K562 (cell line): ENCODE data around the gene MPST.

Experiments used
- NFYB ChIP-seq: IDR thresholded peaks from 2 replicates; pipeline ENCODE4 v1.6.1; 2011; ENCODE audit warnings: mild to moderate bottlenecking, moderate library complexity; ENCODE audit not compliant: insufficient read length; ENCODE audit errors: extremely low read depth
- ZBED1 ChIP-seq: IDR thresholded peaks from 2 replicates; pipeline ENCODE4 v1.6.1; 2014
- ZKSCAN1 ChIP-seq: fragments of 150-350 bp; IDR thresholded peaks from 2 replicates; pipeline ENCODE4 v1.6.1; 2016; ENCODE audit warnings: low read depth, low read length
- ZNF274 ChIP-seq: IDR thresholded peaks from 2 replicates; pipeline ENCODE4 v1.6.1; 2011; ENCODE audit warnings: low read depth, mild to moderate bottlenecking, low read length, moderate library complexity, borderline replicate concordance
- ZNF512 ChIP-seq: IDR thresholded peaks from 2 replicates; pipeline ENCODE4 v1.6.1; 2016; ENCODE audit warnings: missing genetic modification characterization, missing compliant biosample characterization
- TF ChIP-seq, protein P1 (sequence below), 3 experiments: IDR thresholded peaks in 2 of 3; conservative IDR thresholded peaks in 1 of 3; 2 replicates each; pipeline ENCODE4 v1.5.1; 2011 to 2012; ENCODE audit warnings: low read length in 3 of 3, mild to moderate bottlenecking in 3 of 3, control low read depth in 2 of 3, improper control_type of control experiment in 1 of 3, inconsistent platforms in 1 of 3, low read depth in 1 of 3, mixed read lengths in 1 of 3, moderate library complexity in 1 of 3; ENCODE audit not compliant: insufficient read depth in 2 of 3
- TF ChIP-seq, protein P2 (sequence below): sonication (generic); formaldehyde crosslinking; IDR thresholded peaks from 2 replicates; pipeline ENCODE4 v1.8.0; 2022; ENCODE audit warnings: mild to moderate bottlenecking, low read depth, missing genetic modification reagents

DNA sequence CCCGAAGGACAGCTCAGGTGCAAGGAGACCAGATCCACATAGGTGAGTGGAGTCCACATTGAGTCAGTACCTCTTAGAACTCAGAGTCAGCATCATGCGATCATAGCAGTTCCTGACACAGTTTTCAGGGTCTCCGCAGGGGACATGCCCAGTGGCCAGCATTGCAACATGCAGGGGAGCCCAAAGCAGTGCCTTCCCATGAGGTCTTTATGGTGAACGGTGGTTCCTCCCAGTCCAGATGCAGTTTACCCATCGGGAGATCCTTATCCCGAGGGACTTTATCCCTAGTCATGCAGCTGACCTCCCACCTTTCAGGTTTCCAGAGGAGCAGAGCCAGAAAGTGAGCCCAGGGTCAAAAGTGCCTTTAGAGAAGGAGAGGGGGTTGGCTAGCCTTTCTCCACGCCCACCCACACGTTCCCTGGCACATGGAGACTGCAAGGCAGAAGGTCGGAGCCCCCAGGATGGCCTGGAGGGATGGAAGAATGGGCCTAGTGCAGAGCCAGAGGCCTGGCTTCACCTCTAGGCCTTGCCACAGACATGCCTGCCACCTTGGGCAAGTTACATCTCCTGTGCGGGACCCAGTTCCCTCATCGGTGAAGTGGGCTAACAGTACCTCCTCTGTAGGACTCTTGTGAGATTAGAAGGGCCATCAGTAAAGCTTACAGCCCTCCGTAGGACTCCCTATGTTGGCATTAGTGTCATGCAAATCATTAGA lies 38.4 kb downstream of the MPST start:
- TF ChIP-seq ZKSCAN1 (no peak), NFYB (no peak), ZBED1 (no peak), ZNF512 (tag) (no peak), ZNF274 (no peak)
- TF ChIP-seq, protein P1, sequence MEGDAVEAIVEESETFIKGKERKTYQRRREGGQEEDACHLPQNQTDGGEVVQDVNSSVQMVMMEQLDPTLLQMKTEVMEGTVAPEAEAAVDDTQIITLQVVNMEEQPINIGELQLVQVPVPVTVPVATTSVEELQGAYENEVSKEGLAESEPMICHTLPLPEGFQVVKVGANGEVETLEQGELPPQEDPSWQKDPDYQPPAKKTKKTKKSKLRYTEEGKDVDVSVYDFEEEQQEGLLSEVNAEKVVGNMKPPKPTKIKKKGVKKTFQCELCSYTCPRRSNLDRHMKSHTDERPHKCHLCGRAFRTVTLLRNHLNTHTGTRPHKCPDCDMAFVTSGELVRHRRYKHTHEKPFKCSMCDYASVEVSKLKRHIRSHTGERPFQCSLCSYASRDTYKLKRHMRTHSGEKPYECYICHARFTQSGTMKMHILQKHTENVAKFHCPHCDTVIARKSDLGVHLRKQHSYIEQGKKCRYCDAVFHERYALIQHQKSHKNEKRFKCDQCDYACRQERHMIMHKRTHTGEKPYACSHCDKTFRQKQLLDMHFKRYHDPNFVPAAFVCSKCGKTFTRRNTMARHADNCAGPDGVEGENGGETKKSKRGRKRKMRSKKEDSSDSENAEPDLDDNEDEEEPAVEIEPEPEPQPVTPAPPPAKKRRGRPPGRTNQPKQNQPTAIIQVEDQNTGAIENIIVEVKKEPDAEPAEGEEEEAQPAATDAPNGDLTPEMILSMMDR (IDR thresholded peaks at IDR 0.05 in 2 of 3, conservative IDR thresholded peaks at IDR 0.05 in 1 of 3; ENCODE audit: insufficient read depth in 2 of 3, low read depth in 1 of 3, low read length in 3 of 3), result no peak
- TF ChIP-seq, protein P2, sequence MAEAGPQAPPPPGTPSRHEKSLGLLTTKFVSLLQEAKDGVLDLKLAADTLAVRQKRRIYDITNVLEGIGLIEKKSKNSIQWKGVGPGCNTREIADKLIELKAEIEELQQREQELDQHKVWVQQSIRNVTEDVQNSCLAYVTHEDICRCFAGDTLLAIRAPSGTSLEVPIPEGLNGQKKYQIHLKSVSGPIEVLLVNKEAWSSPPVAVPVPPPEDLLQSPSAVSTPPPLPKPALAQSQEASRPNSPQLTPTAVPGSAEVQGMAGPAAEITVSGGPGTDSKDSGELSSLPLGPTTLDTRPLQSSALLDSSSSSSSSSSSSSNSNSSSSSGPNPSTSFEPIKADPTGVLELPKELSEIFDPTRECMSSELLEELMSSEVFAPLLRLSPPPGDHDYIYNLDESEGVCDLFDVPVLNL (CRISPR knock-in tag), result no peak
